GM10266 (cell line): ENCODE results near the gene ZNF496.

Experiments
- DNase-seq: peaks from one replicate; pipeline ENCODE4 v3.0.0; 2012; ENCODE audit errors: extremely low spot score
- CTCF ChIP-seq: IDR thresholded peaks from 2 replicates; pipeline ENCODE4 v1.5.1; 2012; ENCODE audit warnings: mild to moderate bottlenecking, low read depth; ENCODE audit not compliant: control insufficient read depth, insufficient read depth; ENCODE audit errors: missing control alignments

The ZNF496 gene

DNA sequence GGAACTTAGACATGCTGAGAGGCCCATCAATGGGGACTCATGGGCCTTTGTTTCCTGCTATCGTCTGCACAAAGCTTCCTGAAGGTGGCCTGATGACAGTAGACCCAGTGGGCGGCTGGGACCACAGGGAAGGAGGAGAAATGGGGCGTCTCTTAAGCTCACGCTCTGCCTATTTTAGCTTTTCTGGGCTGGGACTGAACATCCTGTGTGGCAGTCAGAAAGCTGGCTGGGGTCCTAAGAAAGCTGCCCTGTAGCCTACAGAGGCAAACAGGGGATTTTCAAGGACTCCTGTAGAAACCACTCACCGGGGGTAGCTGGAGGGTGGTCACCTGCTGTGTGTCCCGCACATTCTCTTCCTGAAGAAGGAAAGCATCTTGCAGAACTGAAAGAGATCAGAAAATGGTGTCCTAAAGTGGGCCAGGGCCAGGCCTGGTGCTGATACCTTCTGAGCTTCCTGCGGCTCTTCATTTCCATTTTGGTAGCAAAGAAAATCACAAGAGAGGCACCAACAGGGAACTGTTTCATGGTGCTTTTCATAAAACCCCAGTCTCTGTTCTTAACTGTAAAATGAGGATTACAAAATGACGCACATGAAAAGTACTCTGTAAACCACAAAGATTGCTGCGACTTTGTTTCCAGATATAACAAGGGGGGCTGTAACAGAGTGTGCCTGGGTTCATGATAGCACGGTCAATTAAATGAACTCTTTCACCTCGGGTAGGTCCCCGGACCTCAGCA lies 8.6 kb downstream of the ZNF496 start:
- no peak for DNase-seq

GRCh38 chr1:247322442-247322841 lies 9.2 kb downstream of the ZNF496 start:
- DNase-seq, result no peak
- TF ChIP-seq CTCF, result no peak

More for the DNA sequence above, 8.6 kb downstream of the ZNF496 start:
- TF ChIP-seq CTCF, result no peak

GRCh38 chr1:247317702-247318101 lies 14.0 kb downstream of the ZNF496 start:
- no peak for TF ChIP-seq CTCF
- no peak for DNase-seq

DNA sequence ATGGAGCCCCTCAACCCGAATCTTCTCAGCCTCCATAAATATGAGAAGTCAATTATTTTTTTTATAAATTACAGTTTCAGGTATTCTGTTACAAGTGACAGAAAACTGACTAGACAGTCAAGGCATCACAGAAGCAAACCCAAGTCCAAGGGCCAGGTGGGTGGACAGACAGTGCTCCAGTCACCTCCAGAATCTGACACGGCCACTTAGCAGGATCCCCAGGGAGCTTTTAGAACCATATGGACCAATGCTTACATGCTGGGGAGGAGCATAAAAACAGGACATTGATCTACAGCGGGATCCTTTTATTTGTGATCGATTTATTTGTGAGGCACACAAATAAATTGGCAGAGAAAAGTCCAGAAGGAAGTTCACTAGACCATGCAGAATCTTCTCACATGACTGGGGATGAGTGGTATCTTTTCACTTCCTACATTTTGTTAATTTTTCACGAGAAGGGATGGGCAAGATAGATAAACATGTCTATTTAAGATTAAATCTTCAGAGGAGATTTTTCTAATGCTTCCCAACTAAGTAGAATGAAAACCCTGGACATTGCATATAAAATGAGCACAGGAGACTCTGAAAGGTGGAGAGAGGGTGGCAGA lies 15.0 kb downstream of the ZNF496 start:
- no peak for DNase-seq
- no peak for TF ChIP-seq CTCF

- DNase-seq, result no peak
Measured at GRCh38 chr1:247304031-247304430, 27.6 kb downstream of the ZNF496 start.

GRCh38 chr1:247303216-247303615 lies 28.5 kb downstream of the ZNF496 start:
- DNase-seq, result no peak
- no peak for TF ChIP-seq CTCF

More at GRCh38 chr1:247304031-247304430, 27.6 kb downstream of the ZNF496 start:
- no peak for TF ChIP-seq CTCF

GRCh38 chr1:247301176-247301540 lies 30.5 kb downstream of the ZNF496 start:
- DNase-seq, result no peak
- no peak for TF ChIP-seq CTCF
